ENCODE data around the gene CCL16. TPM values are rescaled to one million over a fixed set of nuclear protein-coding genes. Genes with fewer than 3 reads are reported as not detected.
"Not testable (repeated sequence)": the region's sequence is repeated elsewhere in the genome, so short reads cannot be mapped to it uniquely, and the experiment has no call there.

Gene CCL16
- 0.19 TPM for polyA plus RNA-seq
- long read RNA-seq, donor 1: 0 reads
- long read RNA-seq, donor 2: 0 reads
- long read RNA-seq, donor 3: 0 reads
- long read RNA-seq, donor 4: 0 reads
- long read RNA-seq, donor 5: 0 reads
- long read RNA-seq, donor 6: 0 reads
- long read RNA-seq, donor 7: 0 reads
- long read RNA-seq, donor 8: 0 reads
- long read RNA-seq, donor 9: 0 reads
- long read RNA-seq, donor 10: 0 reads
- long read RNA-seq, donor 11: 0 reads

DNA sequence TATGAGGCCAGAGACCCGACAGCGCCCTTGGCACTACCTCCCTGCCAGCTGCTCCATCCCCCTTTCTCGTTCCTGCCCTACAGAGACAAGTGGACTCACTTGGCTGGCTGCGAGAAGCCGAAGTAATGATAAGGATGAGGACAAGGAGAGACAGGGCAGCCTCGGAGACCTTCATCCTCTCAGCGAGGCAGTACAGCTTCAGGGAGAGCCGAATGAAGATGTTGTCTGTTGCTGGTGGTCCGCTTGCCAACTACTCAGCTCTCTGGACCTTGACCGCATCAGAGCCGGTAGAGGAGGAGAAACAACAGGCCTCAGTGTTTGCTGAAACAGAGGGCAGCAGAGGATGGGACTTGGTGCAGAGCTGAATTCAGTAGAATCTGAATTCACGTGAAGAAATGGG is at the start of gene CCL16:
Gene CCL16 (minus strand): TSS at position 252 of the 400 bp plus-strand sequence. CDS start 77 bp downstream, at position 175.
- Histone ChIP-seq H3K4me3 (ENCODE audit: low read length) (no peak within 1 kb of the TSS), H3K9me3 (ENCODE audit: control insufficient read depth, low read depth, low read length) (no peaks in the 10 kb centered on the region), H3K36me3 (ENCODE audit: control insufficient read depth, insufficient read depth, low read length) (peaks cover 15% of the 10 kb centered on the region), H3K27me3 (ENCODE audit: control insufficient read depth, insufficient read depth, low read length) (no peaks in the 10 kb centered on the region), H3K27ac (ENCODE audit: low read length) (peak within 1 kb of the TSS; percentile 44), H3K4me1 (ENCODE audit: control insufficient read depth, insufficient read depth, low read length) (peaks cover 18% of the 10 kb centered on the region)
- no CpG with 5 or more reads among the region's 12 CpGs for WGBS (ENCODE audit: insufficient coverage, low lambda C conversion rate)
- DNase-seq: no peak

DNA sequence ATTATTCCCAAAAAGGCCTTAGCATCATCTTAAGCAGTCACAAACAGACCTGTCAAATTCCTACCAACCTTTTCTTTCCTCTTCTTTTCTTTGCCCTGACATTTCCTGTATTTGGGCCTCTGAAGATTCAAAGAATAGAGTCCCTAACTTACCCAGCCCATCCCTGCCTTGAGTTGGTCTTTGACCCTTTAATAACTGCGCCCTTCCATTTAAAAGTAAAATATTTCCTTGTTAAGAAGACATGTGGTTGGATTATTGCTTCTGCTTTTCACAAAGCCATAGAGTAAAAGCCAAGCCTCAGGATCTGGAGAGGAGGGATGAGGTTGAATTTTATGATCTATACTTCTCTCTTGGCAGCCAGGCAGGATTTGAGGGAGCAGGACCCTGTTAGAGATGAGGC is 49.7 kb upstream of the CCL16 start:
- H3K9me3 ChIP-seq (ENCODE audit: control insufficient read depth, low read depth, low read length): no peaks in the 10 kb centered on the region
- DNase-seq: peak; percentile 47 to 85
- no CpG with 5 or more reads among the region's 1 CpG for WGBS (ENCODE audit: insufficient coverage, low lambda C conversion rate)
- H3K27me3 ChIP-seq (ENCODE audit: control insufficient read depth, insufficient read depth, low read length): no peaks in the 10 kb centered on the region
- peaks cover 14% of the 10 kb centered on the region for H3K4me1 ChIP-seq (ENCODE audit: control insufficient read depth, insufficient read depth, low read length)
- H3K36me3 ChIP-seq (ENCODE audit: control insufficient read depth, insufficient read depth, low read length): no peaks in the 10 kb centered on the region
- no peak overlapping the region for H3K4me3 ChIP-seq (ENCODE audit: low read length)
- peak overlapping the region; percentile 50 for H3K27ac ChIP-seq (ENCODE audit: low read length)

DNA sequence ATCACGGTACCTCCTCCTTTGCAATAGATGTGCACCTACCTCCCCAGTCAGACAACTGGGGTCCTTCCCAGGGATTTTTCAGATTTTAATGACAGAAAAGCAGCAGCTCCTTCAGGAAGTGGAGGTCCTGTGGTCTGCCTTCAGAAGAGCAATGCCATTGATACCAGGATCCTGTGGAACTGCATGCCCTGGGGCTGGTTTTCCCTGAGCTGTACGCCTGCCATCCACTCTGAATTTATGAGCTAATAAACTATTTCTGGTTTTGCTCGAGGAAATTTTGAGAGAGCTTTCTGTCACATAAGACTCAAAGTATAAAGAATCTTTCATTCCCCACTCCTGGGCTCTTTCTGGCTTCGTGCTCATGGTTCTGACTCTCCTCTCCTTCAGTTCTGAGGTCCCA is 46.5 kb upstream of the CCL16 start:
- DNase-seq: no peak
- peaks cover 14% of the 10 kb centered on the region for H3K4me1 ChIP-seq (ENCODE audit: control insufficient read depth, insufficient read depth, low read length)
- no peaks in the 10 kb centered on the region for H3K9me3 ChIP-seq (ENCODE audit: control insufficient read depth, low read depth, low read length)
- no peaks in the 10 kb centered on the region for H3K27me3 ChIP-seq (ENCODE audit: control insufficient read depth, insufficient read depth, low read length)
- H3K27ac ChIP-seq (ENCODE audit: low read length): no peak overlapping the region
- 100% methylated on average over 1 of the region's 4 CpGs for whole genome bisulfite sequencing (ENCODE audit: insufficient coverage, low lambda C conversion rate)
- H3K4me3 ChIP-seq (ENCODE audit: low read length): no peak overlapping the region
- H3K36me3 ChIP-seq (ENCODE audit: control insufficient read depth, insufficient read depth, low read length): no peaks in the 10 kb centered on the region

GRCh38 chr17:36024106-36024869 is 43.0 kb upstream of the CCL16 start:
- DNase-seq: no peak
- no CpG with 5 or more reads among the region's 6 CpGs for WGBS (ENCODE audit: insufficient coverage, low lambda C conversion rate)
- no peaks in the 10 kb centered on the region for H3K27me3 ChIP-seq (ENCODE audit: control insufficient read depth, insufficient read depth, low read length)
- no peaks in the 10 kb centered on the region for H3K4me1 ChIP-seq (ENCODE audit: control insufficient read depth, insufficient read depth, low read length)
- H3K4me3 ChIP-seq (ENCODE audit: low read length): no peak overlapping the region
- H3K27ac ChIP-seq (ENCODE audit: low read length): no peak overlapping the region
- no peaks in the 10 kb centered on the region for H3K9me3 ChIP-seq (ENCODE audit: control insufficient read depth, low read depth, low read length)
- H3K36me3 ChIP-seq (ENCODE audit: control insufficient read depth, insufficient read depth, low read length): no peaks in the 10 kb centered on the region

GRCh38 chr17:36019423-36019822 is 38.1 kb upstream of the CCL16 start:
- no CpG with 5 or more reads among the region's 2 CpGs for WGBS (ENCODE audit: insufficient coverage, low lambda C conversion rate)
- no peaks in the 10 kb centered on the region for H3K27me3 ChIP-seq (ENCODE audit: control insufficient read depth, insufficient read depth, low read length)
- no peak overlapping the region for H3K27ac ChIP-seq (ENCODE audit: low read length)
- H3K36me3 ChIP-seq (ENCODE audit: control insufficient read depth, insufficient read depth, low read length): no peaks in the 10 kb centered on the region
- H3K9me3 ChIP-seq (ENCODE audit: control insufficient read depth, low read depth, low read length): no peaks in the 10 kb centered on the region
- no peak overlapping the region for H3K4me3 ChIP-seq (ENCODE audit: low read length)
- no peak for DNase-seq
- no peaks in the 10 kb centered on the region for H3K4me1 ChIP-seq (ENCODE audit: control insufficient read depth, insufficient read depth, low read length)

GRCh38 chr17:36017799-36018198 is 36.5 kb upstream of the CCL16 start, which contains the start of gene CCL23:
Gene CCL23 (minus strand): TSS chr17:36017972. CDS start chr17:36017897, 75 bp downstream.
- no peaks in the 10 kb centered on the region for H3K36me3 ChIP-seq (ENCODE audit: control insufficient read depth, insufficient read depth, low read length)
- no peaks in the 10 kb centered on the region for H3K4me1 ChIP-seq (ENCODE audit: control insufficient read depth, insufficient read depth, low read length)
- 80% methylated on average over 1 of the region's 6 CpGs for WGBS (ENCODE audit: insufficient coverage, low lambda C conversion rate)
- no peak within 1 kb of the TSS for H3K4me3 ChIP-seq (ENCODE audit: low read length)
- no peak for DNase-seq
- no peak within 1 kb of the TSS for H3K27ac ChIP-seq (ENCODE audit: low read length)
- no peaks in the 10 kb centered on the region for H3K9me3 ChIP-seq (ENCODE audit: control insufficient read depth, low read depth, low read length)
- no peaks in the 10 kb centered on the region for H3K27me3 ChIP-seq (ENCODE audit: control insufficient read depth, insufficient read depth, low read length)

DNA sequence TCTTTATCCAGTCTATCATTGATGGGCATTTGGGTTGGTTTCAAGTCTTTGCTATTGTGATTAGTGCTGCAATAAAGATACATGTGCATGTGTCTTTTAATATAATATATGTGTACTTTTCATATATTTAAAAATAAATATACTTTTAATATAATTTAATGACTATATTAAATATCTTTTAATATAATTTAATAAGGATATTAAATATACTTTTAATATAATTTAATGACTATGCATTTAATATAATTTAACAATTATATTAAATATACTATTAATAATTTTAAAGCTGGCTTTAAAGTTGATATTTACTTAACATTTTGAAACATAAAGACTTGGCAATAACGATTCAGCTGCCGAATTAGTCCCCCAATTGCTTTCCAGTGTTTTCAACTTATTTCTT is 35.3 kb upstream of the CCL16 start:
- H3K4me1 ChIP-seq (ENCODE audit: control insufficient read depth, insufficient read depth, low read length): no peaks in the 10 kb centered on the region
- H3K36me3 ChIP-seq (ENCODE audit: control insufficient read depth, insufficient read depth, low read length): peaks cover 3% of the 10 kb centered on the region
- WGBS (ENCODE audit: insufficient coverage, low lambda C conversion rate): no CpG with 5 or more reads among the region's 2 CpGs
- no peaks in the 10 kb centered on the region for H3K27me3 ChIP-seq (ENCODE audit: control insufficient read depth, insufficient read depth, low read length)
- no peak overlapping the region for H3K4me3 ChIP-seq (ENCODE audit: low read length)
- no peak overlapping the region for H3K27ac ChIP-seq (ENCODE audit: low read length)
- no peak for DNase-seq
- peaks cover 5% of the 10 kb centered on the region for H3K9me3 ChIP-seq (ENCODE audit: control insufficient read depth, low read depth, low read length)

GRCh38 chr17:36015895-36016294 is 34.6 kb upstream of the CCL16 start:
- H3K36me3 ChIP-seq (ENCODE audit: control insufficient read depth, insufficient read depth, low read length); H3K4me3 ChIP-seq (ENCODE audit: low read length); H3K27me3 ChIP-seq (ENCODE audit: control insufficient read depth, insufficient read depth, low read length); H3K4me1 ChIP-seq (ENCODE audit: control insufficient read depth, insufficient read depth, low read length); H3K9me3 ChIP-seq (ENCODE audit: control insufficient read depth, low read depth, low read length); DNase-seq; H3K27ac ChIP-seq (ENCODE audit: low read length): not testable (repeated sequence)
- WGBS (ENCODE audit: insufficient coverage, low lambda C conversion rate): no CpG with 5 or more reads among the region's 4 CpGs

GRCh38 chr17:36014946-36015345 is 33.6 kb upstream of the CCL16 start:
- Histone ChIP-seq H3K4me3 (ENCODE audit: low read length) (no peak overlapping the region), H3K36me3 (ENCODE audit: control insufficient read depth, insufficient read depth, low read length) (peaks cover 4% of the 10 kb centered on the region), H3K4me1 (ENCODE audit: control insufficient read depth, insufficient read depth, low read length) (no peaks in the 10 kb centered on the region), H3K27me3 (ENCODE audit: control insufficient read depth, insufficient read depth, low read length) (no peaks in the 10 kb centered on the region), H3K9me3 (ENCODE audit: control insufficient read depth, low read depth, low read length) (peaks cover 8% of the 10 kb centered on the region), H3K27ac (ENCODE audit: low read length) (no peak overlapping the region)
- WGBS (ENCODE audit: insufficient coverage, low lambda C conversion rate): no CpG with 5 or more reads among the region's 5 CpGs
- DNase-seq: no peak

DNA sequence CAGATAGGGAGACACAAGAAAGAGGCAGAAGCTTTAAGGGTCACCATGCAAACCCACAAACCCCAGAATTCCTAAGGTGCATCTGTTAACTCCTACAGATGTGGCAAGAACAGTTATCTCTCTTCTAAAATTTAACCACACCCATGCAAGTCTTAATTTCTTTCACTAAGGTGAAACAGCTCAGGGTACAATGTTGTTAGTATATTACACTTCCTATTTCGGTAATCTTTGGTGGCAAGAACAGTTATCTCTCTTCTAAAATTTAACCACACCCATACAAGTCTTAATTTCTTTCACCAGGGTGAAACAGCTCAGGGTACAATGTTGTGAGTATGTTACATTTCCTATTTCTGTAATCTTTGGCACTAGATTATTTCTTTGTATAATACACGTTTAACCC is 29.9 kb upstream of the CCL16 start:
- Histone ChIP-seq H3K4me3 (ENCODE audit: low read length) (no peak overlapping the region), H3K27ac (ENCODE audit: low read length) (no peak overlapping the region), H3K36me3 (ENCODE audit: control insufficient read depth, insufficient read depth, low read length) (peaks cover 4% of the 10 kb centered on the region), H3K9me3 (ENCODE audit: control insufficient read depth, low read depth, low read length) (peaks cover 19% of the 10 kb centered on the region), H3K4me1 (ENCODE audit: control insufficient read depth, insufficient read depth, low read length) (no peaks in the 10 kb centered on the region), H3K27me3 (ENCODE audit: control insufficient read depth, insufficient read depth, low read length) (no peaks in the 10 kb centered on the region)
- WGBS (ENCODE audit: insufficient coverage, low lambda C conversion rate): no CpG with 5 or more reads among the region's 2 CpGs
- DNase-seq: no peak
